Neural cell (in vitro differentiated cells): Measurements from ENCODE around the gene DSG4.

Source experiments
- POLR2AphosphoS5 ChIP-seq: IDR thresholded peaks from 2 replicates; pipeline ENCODE4 v1.6.1; 2012
- TAF1 ChIP-seq: IDR thresholded peaks from 2 replicates; pipeline ENCODE4 v1.6.1; 2012; ENCODE audit warnings: low read depth
- TF ChIP-seq, protein P1 (sequence below): fragments of 450-650 bp; IDR thresholded peaks from 2 replicates; pipeline ENCODE4 v1.5.1; 2014; ENCODE audit warnings: antibody characterized with exemption, mild to moderate bottlenecking, moderate library complexity; ENCODE audit not compliant: poor library complexity, severe bottlenecking

- TF ChIP-seq TAF1: no peak
- TF ChIP-seq, protein P1, sequence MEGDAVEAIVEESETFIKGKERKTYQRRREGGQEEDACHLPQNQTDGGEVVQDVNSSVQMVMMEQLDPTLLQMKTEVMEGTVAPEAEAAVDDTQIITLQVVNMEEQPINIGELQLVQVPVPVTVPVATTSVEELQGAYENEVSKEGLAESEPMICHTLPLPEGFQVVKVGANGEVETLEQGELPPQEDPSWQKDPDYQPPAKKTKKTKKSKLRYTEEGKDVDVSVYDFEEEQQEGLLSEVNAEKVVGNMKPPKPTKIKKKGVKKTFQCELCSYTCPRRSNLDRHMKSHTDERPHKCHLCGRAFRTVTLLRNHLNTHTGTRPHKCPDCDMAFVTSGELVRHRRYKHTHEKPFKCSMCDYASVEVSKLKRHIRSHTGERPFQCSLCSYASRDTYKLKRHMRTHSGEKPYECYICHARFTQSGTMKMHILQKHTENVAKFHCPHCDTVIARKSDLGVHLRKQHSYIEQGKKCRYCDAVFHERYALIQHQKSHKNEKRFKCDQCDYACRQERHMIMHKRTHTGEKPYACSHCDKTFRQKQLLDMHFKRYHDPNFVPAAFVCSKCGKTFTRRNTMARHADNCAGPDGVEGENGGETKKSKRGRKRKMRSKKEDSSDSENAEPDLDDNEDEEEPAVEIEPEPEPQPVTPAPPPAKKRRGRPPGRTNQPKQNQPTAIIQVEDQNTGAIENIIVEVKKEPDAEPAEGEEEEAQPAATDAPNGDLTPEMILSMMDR: no peak
- TF ChIP-seq POLR2AphosphoS5: no peak
Observed at GRCh38 chr18:31399306-31400032, 22.9 kb downstream of the DSG4 start.
